GM21825 (cell line): ENCODE results near the gene PLCL2.
"Not testable (repeated sequence)": the region's sequence is repeated elsewhere in the genome, so short reads cannot be mapped to it uniquely, and the experiment has no call there.

Experiments used
- ATAC-seq: cut with Tn5 transposase; IDR thresholded peaks from one replicate; pipeline ENCODE4 v1.9.1; 2021; ENCODE audit warnings: mild to moderate bottlenecking, moderate library complexity; ENCODE audit not compliant: unreplicated experiment

Gene PLCL2

GRCh38 chr3:16950282-16950681, 65.5 kb downstream of the PLCL2 start:
- no peak for ATAC-seq

GRCh38 chr3:16950845-16951244, 66.1 kb downstream of the PLCL2 start:
- no peak for ATAC-seq

GRCh38 chr3:16957852-16958251, 73.1 kb downstream of the PLCL2 start:
- ATAC-seq = not testable (repeated sequence)

- ATAC-seq = no peak
Observed at GRCh38 chr3:16960125-16960524, 75.4 kb downstream of the PLCL2 start.

- ATAC-seq = no peak
Observed at GRCh38 chr3:16961621-16962205, 77.0 kb downstream of the PLCL2 start.

GRCh38 chr3:16975083-16975482, 90.3 kb downstream of the PLCL2 start:
- no peak for ATAC-seq

- ATAC-seq = no peak
Observed at GRCh38 chr3:16978234-16978920, 93.6 kb downstream of the PLCL2 start.

GRCh38 chr3:16978921-16979271, 94.1 kb downstream of the PLCL2 start:
- ATAC-seq = no peak

GRCh38 chr3:16979769-16980515, 95.2 kb downstream of the PLCL2 start:
- ATAC-seq = not testable (repeated sequence)

GRCh38 chr3:16980526-16980925, 95.8 kb downstream of the PLCL2 start:
- not testable (repeated sequence) for ATAC-seq

GRCh38 chr3:16982460-16982859, 97.7 kb downstream of the PLCL2 start:
- no peak for ATAC-seq

- no peak for ATAC-seq
Observed at GRCh38 chr3:16985608-16986007, 100.9 kb downstream of the PLCL2 start.

- ATAC-seq = no peak
Observed at GRCh38 chr3:16987141-16987540, 102.4 kb downstream of the PLCL2 start.

- no peak for ATAC-seq
Observed at GRCh38 chr3:16990163-16990562, 105.4 kb downstream of the PLCL2 start.

GRCh38 chr3:16992198-16992597, 107.4 kb downstream of the PLCL2 start:
- no peak for ATAC-seq

GRCh38 chr3:16993227-16993626, 108.5 kb downstream of the PLCL2 start:
- no peak for ATAC-seq

GRCh38 chr3:16994854-16995525, 110.2 kb downstream of the PLCL2 start:
- no peak for ATAC-seq

GRCh38 chr3:16995601-16996000, 110.8 kb downstream of the PLCL2 start:
- ATAC-seq = no peak

- no peak for ATAC-seq
Observed at GRCh38 chr3:16998236-16998923, 113.6 kb downstream of the PLCL2 start.

- no peak for ATAC-seq
Observed at GRCh38 chr3:16999161-16999560, 114.4 kb downstream of the PLCL2 start.

- ATAC-seq = no peak
Observed at GRCh38 chr3:16999871-17000270, 115.1 kb downstream of the PLCL2 start.
